GM18951 (cell line): ENCODE measurements around the gene GNG11.

Source experiments
- POLR2A ChIP-seq: IDR thresholded peaks from 4 replicates; pipeline ENCODE4 v1.6.1; 2011; ENCODE audit warnings: mild to moderate bottlenecking; ENCODE audit not compliant: insufficient read length, insufficient read depth; ENCODE audit errors: extremely low read depth
- in situ Hi-C: fragments of 300-500 bp; cut with MboI; formaldehyde crosslinking; loops from one replicate; pipeline ENCODE4 v1.12.0; 2022; ENCODE audit warnings: low sequenced_read_pairs, mixed read lengths, inconsistent platforms; ENCODE audit not compliant: unreplicated experiment

GNG11 gene

GRCh38 chr7:93977211-93977950 lies 55.8 kb downstream of the GNG11 start:
- in situ Hi-C loops: no loop called here
- no peak for TF ChIP-seq POLR2A
